Uterus (tissue), 4 donors: ENCODE measurements around the gene PRKAB2. TPM values are rescaled to one million over a fixed set of nuclear protein-coding genes. Genes with fewer than 3 reads are reported as not detected.
"Not testable (repeated sequence)": the region's sequence is repeated elsewhere in the genome, so short reads cannot be mapped to it uniquely, and the experiment has no call there.

Experiments used
- DNase-seq, 2 donors: peaks; one replicate each; pipeline ENCODE4 v3.0.0-alpha.2; 2019 to 2020
- H3K27ac ChIP-seq, 2 donors: fragments of 200-600 bp; sonication (generic); 1 replicate in 1 of 2; 2 replicates in 1 of 2; pipeline ENCODE4 v1.5.1; 2016 to 2018
- H3K27me3 ChIP-seq, 2 donors: fragments of 200-600 bp; sonication (generic); one replicate each; pipeline ENCODE4 v1.5.1; 2018 to 2019; ENCODE audit warnings: control low read depth in 1 of 2
- H3K36me3 ChIP-seq, 2 donors: fragments of 200-600 bp; sonication (generic); one replicate each; pipeline ENCODE4 v1.5.1; 2019; ENCODE audit warnings: control low read depth in 1 of 2
- H3K4me1 ChIP-seq, 2 donors: fragments of 200-600 bp; sonication (generic); one replicate each; pipeline ENCODE4 v1.5.1; 2018 to 2019; ENCODE audit warnings: control low read depth in 1 of 2
- H3K4me3 ChIP-seq, 2 donors: fragments of 200-600 bp; sonication (generic); 1 replicate in 1 of 2; 2 replicates in 1 of 2; pipeline ENCODE4 v1.5.1; 2018 to 2019; ENCODE audit warnings: mild to moderate bottlenecking in 1 of 2
- H3K9me3 ChIP-seq, 2 donors: fragments of 200-600 bp; sonication (generic); one replicate each; pipeline ENCODE4 v1.5.1; 2019; ENCODE audit warnings: control low read depth in 1 of 2
- POLR2A ChIP-seq, 2 donors: fragments of 450-650 bp; IDR thresholded peaks; one replicate each; pipeline ENCODE4 v1.6.1; 2016; ENCODE audit warnings: antibody characterized with exemption in 2 of 2, mild to moderate bottlenecking in 1 of 2, moderate library complexity in 1 of 2
- intact Hi-C: fragments of 100-400 bp; cut with DNase I; formaldehyde crosslinking; loops from one replicate; pipeline ENCODE4 v1.15.1; 2023; ENCODE audit warnings: low total_unique reads
- total RNA-seq, 4 donors: library from RNA; depleted of rRNA in 3 of 4; stranded (reverse); fragments of >200 nt in 3 of 4; gene quantifications; one replicate each; pipeline versions ENCODE4 v1.1.0 to v1.2.4, GENCODE V29; 2014 to 2023
- TF ChIP-seq, protein P1 (sequence below), 4 experiments: fragments of 200-600 bp in 2 of 4; fragments of 450-650 bp in 2 of 4; sonication (generic) in 2 of 4; IDR thresholded peaks; one replicate each; pipeline ENCODE4 v1.5.1; 2016 to 2019; ENCODE audit warnings: antibody characterized with exemption in 4 of 4, mild to moderate bottlenecking in 2 of 4, moderate library complexity in 1 of 4
- donor health status: DM: yes; HTN: yes; CAD: no.

The PRKAB2 gene
- total RNA-seq, 4 donors from 2014 or later, result 10.9 to 22.5 (median 15.2) TPM

DNA sequence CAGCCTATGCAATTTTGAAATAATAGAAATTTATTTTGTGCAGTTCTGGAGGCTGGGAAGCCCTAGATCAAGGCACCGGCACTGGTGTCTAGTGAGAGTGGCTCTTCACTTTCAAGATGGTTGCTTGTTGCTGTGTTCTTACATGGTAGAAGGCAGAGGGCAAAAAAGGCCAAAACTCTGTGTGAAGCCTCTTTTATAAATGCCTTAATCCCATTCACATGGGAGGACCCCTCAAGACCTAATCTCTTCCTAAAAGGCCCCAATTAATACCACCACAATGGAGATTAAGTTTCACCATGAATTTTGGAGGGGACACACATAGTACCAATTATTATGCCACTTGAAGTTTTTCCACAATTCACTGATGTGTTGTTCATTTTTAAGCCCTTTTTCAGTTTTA is 21.0 kb downstream of the PRKAB2 start:
- Histone ChIP-seq H3K36me3 (no peaks in the 10 kb centered on the region), H3K4me1 (no peaks in the 10 kb centered on the region), H3K4me3 (no peak overlapping the region), H3K27ac (no peak overlapping the region), H3K27me3 (no peaks in the 10 kb centered on the region), H3K9me3 (no peaks in the 10 kb centered on the region)
- DNase-seq, result no peak
- no peak for TF ChIP-seq POLR2A (IDR thresholded peaks at IDR 0.05)
- TF ChIP-seq, protein P1, sequence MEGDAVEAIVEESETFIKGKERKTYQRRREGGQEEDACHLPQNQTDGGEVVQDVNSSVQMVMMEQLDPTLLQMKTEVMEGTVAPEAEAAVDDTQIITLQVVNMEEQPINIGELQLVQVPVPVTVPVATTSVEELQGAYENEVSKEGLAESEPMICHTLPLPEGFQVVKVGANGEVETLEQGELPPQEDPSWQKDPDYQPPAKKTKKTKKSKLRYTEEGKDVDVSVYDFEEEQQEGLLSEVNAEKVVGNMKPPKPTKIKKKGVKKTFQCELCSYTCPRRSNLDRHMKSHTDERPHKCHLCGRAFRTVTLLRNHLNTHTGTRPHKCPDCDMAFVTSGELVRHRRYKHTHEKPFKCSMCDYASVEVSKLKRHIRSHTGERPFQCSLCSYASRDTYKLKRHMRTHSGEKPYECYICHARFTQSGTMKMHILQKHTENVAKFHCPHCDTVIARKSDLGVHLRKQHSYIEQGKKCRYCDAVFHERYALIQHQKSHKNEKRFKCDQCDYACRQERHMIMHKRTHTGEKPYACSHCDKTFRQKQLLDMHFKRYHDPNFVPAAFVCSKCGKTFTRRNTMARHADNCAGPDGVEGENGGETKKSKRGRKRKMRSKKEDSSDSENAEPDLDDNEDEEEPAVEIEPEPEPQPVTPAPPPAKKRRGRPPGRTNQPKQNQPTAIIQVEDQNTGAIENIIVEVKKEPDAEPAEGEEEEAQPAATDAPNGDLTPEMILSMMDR (IDR thresholded peaks at IDR 0.05), result no peak
- intact Hi-C loops, result no loop called here

DNA sequence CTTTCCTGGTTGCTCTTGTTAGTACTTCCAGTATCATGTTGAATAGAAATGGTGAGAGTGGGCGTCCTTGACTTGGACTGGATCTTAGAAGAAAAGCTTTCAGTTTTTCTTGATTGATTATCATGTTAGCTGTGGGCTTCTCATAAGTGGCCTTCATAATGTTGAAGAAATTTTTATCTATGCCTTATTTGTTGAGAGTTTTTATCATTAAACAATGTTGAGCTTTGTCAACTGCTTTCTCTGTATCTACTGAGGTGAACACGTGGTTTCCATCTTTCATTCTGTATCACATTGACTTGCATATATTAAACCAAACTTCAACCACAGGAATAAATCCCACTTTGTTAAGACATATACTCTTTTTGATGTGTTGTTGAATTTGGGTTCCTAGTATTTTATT is 29.4 kb downstream of the PRKAB2 start:
- TF ChIP-seq POLR2A (IDR thresholded peaks at IDR 0.05), result no peak
- TF ChIP-seq, protein P1 (IDR thresholded peaks at IDR 0.05), result no peak
- Histone ChIP-seq H3K36me3 (no peaks in the 10 kb centered on the region), H3K27ac (no peak overlapping the region), H3K4me3 (no peak overlapping the region), H3K9me3 (no peaks in the 10 kb centered on the region), H3K4me1 (no peaks in the 10 kb centered on the region), H3K27me3 (no peaks in the 10 kb centered on the region)
- DNase-seq, result no peak
- intact Hi-C loops, result no loop called here

DNA sequence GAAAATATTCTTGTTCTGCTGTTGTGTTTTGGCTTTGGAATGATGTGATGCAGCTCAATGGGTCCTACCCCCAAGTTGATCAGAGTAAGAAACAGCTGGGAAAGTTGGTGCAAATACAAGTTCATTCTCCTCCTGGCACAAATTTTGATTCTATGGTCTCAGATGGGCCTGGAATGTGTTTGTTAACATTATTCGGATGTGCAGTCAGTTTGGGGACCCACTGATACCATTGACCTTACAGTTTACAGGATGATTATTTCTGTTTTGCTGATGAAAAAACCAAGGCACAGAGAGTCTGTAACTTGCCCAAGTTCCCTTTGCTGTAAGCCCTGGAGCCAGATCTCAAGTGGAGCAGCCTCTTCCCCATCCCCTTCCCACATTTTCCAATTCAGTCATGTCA is 41.5 kb downstream of the PRKAB2 start:
- H3K4me1 ChIP-seq, H3K27ac ChIP-seq, H3K9me3 ChIP-seq, H3K4me3 ChIP-seq, H3K27me3 ChIP-seq, intact Hi-C loops, DNase-seq, H3K36me3 ChIP-seq: not testable (repeated sequence)

DNA sequence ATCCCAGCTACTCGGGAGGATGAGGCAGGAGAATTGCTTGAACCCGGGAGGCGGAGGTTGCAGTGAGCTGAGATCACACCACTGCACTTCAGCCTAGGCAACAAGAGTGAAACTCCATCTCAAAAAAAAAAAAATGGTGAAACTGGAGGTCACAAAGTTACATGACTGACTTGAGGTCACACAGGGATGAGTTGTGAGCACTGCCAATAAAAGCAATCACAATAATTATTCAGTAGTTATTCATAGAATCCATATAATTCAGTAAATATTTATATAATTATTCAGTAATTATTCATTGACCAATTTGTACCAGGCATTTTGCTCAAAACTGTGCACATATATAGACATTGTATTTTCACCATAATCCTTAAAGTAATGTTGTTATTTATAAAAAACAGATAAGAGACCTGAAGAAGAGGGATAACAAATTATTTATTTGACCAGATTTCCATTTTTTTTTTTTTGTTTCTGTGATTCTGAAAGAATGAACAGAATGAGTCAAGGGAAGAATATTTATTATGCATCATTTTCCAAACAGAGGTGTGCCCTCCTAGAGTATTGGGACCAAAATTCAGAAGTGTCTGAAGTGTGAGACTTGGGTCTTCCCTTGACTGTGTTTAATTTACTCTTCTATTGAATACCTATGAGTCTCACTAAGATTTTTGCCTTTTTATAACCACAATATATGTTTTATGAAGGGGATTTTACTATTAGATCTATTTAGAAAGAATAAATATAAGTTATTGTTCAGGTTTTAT is 43.0 kb downstream of the PRKAB2 start:
- H3K27ac ChIP-seq, result no peak overlapping the region
- TF ChIP-seq POLR2A (IDR thresholded peaks at IDR 0.05), result no peak
- TF ChIP-seq, protein P1 (IDR thresholded peaks at IDR 0.05), result no peak
- intact Hi-C loops, result no loop called here
- H3K27me3 ChIP-seq, result no peaks in the 10 kb centered on the region
- no peaks in the 10 kb centered on the region for H3K4me1 ChIP-seq
- H3K36me3 ChIP-seq, result no peaks in the 10 kb centered on the region
- H3K4me3 ChIP-seq, result no peak overlapping the region
- H3K9me3 ChIP-seq, result no peaks in the 10 kb centered on the region
- no peak for DNase-seq

DNA sequence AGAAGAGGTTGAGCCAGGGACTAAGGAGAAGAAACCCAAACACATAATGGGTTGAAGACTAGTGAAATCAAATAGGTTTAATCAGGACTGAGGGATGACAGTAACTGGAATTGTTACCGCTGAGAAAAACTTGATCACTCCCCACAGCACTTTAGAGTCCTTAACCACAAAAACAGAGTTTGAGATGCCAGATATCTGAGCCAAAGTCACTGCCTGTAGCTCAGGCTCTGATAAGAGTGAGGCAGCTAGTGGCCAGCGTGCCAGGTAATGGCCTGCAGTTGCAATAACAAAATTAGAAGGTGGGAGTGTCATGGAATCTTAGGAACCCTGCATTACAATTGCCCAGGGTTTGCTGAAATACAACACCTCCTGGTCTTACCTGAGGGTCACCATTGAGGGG is 48.0 kb downstream of the PRKAB2 start:
- intact Hi-C loops, result no loop called here
- Histone ChIP-seq H3K4me3 (no peak overlapping the region), H3K9me3 (no peaks in the 10 kb centered on the region), H3K27me3 (no peaks in the 10 kb centered on the region), H3K27ac (no peak overlapping the region), H3K36me3 (no peaks in the 10 kb centered on the region), H3K4me1 (no peaks in the 10 kb centered on the region)
- TF ChIP-seq, protein P1 (IDR thresholded peaks at IDR 0.05), result no peak
- no peak for TF ChIP-seq POLR2A (IDR thresholded peaks at IDR 0.05)
- no peak for DNase-seq
